Ureter (tissue), 1 donor: ENCODE data around the gene HOXD13. TPM values are rescaled to one million over a fixed set of nuclear protein-coding genes. Genes with fewer than 3 reads are reported as not detected.
A peak's percentile ranks its signal among the peaks of the same experiment; 100 is the strongest.

Source experiments
- DNase-seq: peaks from one replicate; pipeline ENCODE4 v3.0.0-alpha.2; 2020; ENCODE audit warnings: low spot score
- total RNA-seq: library from RNA; stranded (reverse); gene quantifications from one replicate; pipeline ENCODE4 v1.2.4, GENCODE V29; 2023
- donor health status: DM: yes; HTN: yes; CAD: no.

HOXD13 gene
- total RNA-seq, 1 donor from 2014 or later, result not detected

DNA sequence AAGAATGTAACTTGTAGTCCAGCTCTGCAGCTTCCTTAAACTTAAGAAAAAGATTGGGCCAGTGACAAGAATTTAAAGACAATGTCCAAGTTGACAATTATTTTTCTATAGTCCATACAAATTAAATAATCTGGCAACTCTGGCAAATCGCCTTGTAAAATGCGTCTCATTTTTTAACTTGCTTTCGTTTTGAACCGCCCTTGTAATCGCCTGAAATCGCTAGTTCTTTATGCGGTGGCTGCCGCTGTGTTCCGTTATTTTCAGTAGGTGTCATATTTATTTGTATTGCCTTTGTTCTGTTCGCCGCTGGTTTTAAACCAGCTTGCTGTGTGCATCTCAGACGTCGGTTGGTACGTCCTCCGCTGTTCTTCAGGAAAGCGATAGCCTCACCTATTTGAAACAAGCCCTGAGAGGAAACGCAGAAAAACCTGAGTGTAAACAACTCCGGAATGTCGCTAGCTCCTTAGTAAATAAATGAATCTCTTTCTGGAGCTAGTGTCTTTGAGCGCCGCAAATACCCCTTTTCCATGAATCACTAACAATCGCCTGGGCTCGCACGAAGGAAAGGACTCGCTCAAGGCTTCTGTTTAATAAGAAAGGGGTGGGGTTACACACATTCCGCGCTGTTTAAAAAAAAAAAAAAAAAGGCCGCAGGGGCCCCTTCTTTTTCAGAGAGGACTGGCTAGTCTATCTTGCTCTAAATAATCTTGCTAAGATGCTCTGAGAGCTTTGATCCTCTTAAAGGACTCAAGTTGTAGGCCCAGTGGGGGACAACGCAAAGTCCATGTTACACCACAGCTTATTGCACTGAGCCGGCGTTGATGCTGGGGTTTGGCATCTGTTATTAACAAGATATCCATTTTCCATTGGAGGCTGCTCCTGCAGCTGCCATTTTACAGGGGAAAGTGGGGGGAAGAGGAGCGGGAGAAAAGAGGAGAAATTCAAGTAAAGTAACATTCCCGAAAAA is 40.0 kb downstream of the HOXD13 start:
- peak; percentile 43 for DNase-seq

DNA sequence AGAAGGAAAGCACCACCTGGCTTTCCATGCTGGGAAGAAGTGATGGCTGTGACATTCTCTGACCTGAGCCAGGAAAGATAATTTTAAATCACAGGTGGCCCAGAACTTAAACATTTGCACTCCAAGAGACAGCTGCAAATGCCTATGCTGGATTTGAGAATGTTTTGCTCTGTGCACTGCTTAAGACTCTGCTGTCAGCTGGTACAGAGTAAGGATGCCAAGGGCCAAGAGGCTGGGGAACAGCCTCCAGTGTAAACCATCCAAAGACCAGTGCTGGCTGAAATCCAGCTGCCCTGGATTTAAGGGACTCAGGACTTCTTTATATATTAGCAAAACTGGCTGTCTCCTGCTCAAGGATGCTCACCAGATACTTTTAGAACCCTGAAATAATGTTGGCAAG is 40.9 kb downstream of the HOXD13 start:
- peak; percentile 43 for DNase-seq

DNA sequence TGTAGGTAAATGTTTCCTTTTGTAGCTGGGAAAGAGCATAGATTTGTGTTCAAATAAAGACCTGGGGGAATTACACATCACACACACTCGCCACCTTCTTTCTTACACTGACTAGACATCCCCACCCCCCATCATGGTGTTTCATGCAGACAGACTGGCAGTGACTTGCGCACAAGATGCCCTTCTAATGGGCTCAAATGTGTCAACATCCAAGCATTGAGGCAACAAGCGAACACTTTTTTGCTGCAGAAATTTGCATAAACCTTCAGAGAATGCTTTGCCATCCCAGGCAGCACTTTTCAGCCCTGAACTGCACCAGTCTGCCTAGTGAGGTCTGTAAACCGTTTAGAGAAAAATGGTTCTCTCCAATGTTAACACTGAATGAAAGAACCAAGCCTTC is 41.5 kb downstream of the HOXD13 start:
- DNase-seq, result no peak

DNA sequence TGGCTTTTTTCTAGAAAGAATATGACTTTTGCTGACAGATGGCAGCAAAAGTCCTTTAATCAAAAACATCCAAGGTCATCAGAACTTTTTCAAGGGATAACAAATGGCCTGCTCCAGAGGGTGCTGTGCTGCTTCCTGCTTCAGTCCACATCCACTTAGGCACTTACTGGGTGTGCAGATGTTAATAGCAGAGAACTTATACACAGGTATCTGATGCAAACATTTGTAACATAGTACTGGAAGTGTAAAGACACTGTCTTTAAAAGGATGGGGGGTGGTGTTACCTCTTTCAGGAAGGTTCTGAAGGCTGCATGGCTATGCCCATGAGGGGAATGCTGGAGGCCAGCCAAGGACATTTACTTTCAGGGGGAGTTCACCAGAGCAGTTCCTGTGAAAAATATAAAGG is 42.5 kb downstream of the HOXD13 start:
- no peak for DNase-seq

DNA sequence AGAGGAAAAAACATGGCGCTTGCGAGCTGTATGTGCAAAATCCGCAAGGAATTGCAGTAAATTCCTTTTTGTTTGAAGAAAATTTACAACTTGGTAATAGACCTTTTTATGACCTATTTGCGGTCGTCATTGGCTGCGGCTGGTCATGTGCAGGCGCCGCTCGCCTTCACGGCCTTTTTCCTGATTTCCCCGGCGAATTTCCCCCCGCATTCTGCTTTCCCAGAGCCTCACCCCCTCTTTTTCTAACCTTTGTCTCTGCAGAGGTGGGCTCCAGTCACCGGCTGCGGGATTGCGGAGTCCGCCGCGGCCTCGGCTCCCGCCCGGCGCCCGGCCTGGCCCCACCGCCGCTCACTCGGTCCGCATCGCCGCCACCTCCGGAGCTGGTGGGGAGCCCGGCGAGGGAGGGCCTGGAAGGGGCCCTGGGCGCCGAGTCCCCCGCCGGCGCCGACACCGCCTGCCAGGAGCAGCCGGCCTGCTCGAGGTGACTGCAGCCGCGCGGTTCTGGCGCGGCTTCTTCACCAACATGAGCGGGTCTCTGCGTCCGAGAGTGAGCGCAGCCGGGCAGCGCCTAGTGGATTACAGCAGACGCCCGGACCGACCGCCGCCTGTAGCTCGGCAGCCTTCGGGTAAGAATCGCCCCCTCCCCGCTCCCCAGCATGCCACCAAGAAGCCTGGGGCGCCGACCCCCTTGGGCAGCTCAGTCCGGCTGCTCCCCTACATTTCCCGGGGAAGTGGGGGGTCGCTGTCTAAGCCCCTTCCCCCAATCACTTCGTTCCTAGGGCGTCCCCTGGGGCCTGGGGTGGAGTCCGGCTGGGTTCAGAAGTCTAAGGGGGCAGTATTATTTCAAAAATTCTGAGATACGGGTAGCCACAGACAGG is 44.1 kb downstream of the HOXD13 start:
- peak; percentile 51 for DNase-seq

DNA sequence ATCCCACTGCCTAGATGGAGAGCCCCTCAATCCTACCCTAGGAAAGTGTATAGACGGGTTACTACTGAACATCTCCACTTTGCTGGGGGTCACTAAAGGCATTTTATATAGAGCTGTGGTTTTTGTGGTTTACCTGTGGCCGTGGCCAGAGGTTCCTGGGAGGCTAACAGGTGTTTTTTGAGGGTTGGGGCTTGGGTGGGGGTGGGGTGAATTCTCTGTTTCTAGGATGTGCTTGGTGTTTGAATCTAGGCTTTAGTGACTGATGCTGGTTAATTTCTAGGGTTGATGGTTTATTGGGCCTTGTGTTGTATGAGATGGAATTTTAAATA is 44.7 kb downstream of the HOXD13 start:
- DNase-seq, result no peak

DNA sequence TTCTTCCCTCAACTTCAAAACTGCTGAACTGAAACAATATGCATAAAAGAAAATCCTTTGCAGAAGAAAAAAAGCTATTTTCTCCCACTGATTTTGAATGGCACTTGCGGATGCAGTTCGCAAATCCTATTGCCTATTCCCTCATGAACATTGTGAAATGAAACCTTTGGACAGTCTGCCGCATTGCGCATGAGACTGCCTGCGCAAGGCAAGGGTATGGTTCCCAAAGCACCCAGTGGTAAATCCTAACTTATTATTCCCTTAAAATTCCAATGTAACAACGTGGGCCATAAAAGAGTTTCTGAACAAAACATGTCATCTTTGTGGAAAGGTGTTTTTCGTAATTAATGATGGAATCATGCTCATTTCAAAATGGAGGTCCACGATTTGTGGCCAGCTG is 45.4 kb downstream of the HOXD13 start:
- DNase-seq, result no peak

DNA sequence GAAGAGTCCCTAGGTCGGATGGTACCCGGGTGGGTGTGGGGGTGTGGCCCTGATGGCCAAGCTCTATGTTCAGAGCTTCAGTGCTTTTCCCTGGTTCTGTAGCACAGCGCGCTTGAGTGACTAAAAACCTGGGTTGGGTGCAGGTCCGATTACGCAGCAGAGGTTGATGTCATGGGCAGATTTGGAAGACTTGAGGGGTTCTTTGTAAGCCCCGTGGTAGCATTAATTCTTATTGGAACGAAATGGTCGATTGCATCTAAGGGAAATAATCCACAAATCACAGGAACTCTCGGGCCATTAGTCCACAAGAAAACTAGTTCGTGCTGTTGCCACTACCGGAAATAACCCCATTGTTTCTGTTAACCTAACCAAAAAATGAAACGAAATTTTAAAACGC is 46.0 kb downstream of the HOXD13 start:
- peak; percentile 44 for DNase-seq

DNA sequence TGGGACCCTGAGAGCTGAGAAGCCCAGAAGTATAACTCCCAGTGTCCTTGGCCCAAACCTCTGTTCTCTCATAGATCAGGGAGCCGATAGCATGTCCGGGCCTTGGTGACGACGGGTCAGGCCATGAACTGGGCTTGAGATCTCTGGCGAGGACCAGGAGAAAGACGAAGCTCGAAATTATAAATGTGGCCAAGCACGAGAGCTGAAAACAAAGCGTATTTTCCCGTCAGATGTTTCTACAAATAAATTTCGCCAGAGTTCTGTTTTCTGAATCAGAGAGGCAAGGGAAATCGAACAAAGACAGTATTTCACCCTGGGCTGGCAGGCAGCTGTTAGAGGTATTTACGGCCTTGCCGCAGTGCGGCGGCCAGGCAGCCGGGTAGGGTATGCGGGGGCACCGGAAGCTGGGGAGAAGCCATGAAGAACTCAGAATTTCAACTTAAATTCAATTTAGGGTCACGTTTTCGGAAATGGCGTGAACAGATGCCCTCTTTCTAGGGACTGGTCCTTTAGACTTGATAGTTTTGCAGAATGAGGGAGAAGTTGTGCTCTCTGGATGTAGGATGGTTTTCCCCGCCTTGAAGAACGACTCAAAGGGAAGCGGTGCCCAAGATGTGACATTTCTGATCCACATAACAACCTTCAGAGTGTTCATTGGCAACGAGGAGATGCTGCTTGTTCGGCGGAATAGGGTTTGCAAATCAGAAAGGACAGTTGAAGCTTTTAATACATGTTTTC is 46.6 kb downstream of the HOXD13 start:
- DNase-seq, result peak; percentile 42

DNA sequence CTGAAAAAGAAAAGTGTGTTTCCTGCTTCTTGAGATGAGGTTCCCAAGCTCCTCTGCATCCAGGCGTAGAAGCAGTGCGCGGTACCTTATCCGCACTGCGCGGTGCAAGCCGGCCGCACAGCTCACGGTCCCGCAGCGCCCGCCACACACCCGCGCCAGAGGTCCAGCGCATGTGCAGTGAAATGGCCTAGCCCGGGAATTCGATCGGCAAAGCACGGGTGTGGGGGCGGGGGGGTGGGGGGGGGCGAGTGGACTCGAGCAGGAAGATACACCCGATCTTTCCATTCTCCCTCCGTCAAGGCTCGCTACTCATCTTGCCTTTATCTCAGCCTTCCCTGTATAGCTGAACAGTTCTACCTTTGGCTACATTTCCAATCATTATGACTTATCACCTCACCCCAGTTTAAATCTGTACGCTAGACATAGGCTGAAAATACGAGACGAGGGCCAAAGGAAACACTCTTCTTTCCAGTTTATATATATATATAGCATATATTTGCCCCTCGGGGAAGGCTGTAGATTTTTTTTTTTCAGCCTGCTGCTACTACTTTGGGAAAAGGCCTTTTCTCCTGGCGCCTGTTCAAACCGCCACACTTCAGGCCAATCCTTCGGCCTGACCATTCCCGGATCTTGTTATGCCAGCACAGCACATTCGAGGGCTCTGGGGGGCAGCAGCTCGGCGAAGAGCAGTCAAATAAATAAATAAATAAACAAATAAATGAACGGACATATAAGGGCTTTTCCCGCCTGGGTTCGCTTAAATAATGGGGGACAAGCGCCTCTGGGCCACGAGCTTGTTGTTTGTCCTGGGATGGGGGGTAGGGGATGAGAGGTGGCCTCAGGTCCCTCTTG is 47.4 kb downstream of the HOXD13 start:
- DNase-seq, result peak; percentile 50

DNA sequence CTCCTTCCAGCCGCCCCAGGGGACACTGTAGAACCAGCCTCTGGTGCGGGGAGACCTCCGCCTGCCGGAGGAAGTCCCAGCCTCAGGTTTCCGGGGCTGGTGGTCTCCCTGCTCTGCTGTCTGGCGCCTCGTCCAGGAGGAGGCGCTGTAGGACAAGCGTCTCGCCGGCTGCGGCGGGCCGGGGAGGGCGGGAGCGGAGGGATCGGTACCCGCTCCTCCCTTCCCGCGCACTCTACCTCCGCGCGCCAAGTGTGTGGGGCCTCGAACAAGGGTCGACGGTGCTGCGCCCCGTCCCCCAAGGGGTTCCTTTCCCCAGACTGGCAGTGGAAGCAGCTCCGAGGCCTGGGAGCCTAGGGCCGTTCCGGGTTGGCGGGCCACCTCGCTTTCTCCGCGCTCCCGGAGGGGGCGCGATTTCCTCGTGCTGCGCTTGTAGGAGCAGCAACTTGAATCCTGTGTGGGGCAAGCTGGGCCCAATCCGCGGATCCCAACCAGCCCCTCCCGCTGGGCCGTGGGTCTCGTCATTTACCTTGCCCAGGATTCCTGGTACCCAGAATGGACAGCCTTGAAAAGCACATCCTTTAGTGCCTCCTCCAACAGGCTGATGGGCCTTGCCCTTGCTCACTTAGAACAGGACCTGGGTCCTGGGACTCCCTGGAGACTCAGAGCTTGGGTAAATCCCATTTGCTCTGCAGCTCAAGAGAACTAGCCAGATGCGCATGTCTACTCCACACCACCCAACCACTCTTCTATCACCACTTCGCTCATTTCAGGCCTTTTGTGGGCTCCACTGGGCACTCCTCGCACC is 48.2 kb downstream of the HOXD13 start:
- DNase-seq, result peak; percentile 83

DNA sequence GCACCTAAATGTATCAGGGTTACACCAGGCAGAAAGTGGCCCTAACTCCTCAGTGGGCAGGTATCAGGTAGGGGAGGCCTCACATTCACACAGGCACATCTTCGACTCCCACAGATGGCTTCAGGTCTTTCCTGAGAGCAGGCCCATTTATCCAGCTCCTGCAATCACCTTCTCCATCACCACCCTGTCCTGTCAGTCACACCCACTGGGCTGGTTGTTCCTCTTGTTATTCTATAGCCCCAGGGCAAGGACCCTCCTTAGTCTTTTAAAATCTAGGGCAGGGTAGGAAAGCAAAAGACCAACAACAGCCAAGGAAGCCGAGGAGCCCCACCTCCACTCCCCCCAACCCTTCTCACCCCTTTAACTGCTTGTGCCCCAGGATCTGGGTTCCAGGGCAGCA is 49.8 kb downstream of the HOXD13 start:
- DNase-seq, result no peak

Other genes with a start within 250 kb of the HOXD13 start
- 32.5 TPM for gene LNPK, start 90.5 kb upstream of the HOXD13 start, total RNA-seq
- gene EVX2, start 8.8 kb upstream of the HOXD13 start, total RNA-seq, result not detected
- gene HOXD12, start 7.1 kb downstream of the HOXD13 start, total RNA-seq, result not detected
- 1.2 TPM for gene HOXD11, start 14.6 kb downstream of the HOXD13 start, total RNA-seq
- gene HOXD10, start 24.1 kb downstream of the HOXD13 start, total RNA-seq, result 4.4 TPM
- gene HOXD9, start 30.0 kb downstream of the HOXD13 start, total RNA-seq, result 19.8 TPM
- gene HOXD8, start 37.0 kb downstream of the HOXD13 start, total RNA-seq, result 41.7 TPM
- 22.4 TPM for gene HOXD4, start 58.8 kb downstream of the HOXD13 start, total RNA-seq
- 28.2 TPM for gene HOXD3, start 64.6 kb downstream of the HOXD13 start, total RNA-seq
- gene HOXD1, start 95.9 kb downstream of the HOXD13 start, total RNA-seq, result 11.1 TPM
- 28.4 TPM for gene MTX2, start 176.7 kb downstream of the HOXD13 start, total RNA-seq